PC-3 (cell line): ENCODE data around the gene SSUH2. TPM values are rescaled to one million over a fixed set of nuclear protein-coding genes. Genes with fewer than 3 reads are reported as not detected.

ENCODE experiments used
- ATAC-seq: fragments of 200-7000 bp; cut with Tn5 transposase; 2 replicates; pipeline ENCODE4 v1.9.1; 2020; ENCODE audit warnings: mild to moderate bottlenecking, moderate library complexity
- BruUV-seq: library from RNA; stranded (reverse); fragments of 400-500 nt; replicated peaks from 2 replicates; lab custom pipeline; 2021; lab: Mats Ljungman, UMichigan
- CTCF ChIA-PET: fragments of 300-600 bp; sonication (Branson Sonifier 250); formaldehyde crosslinking; loops from one replicate; lab custom pipeline; 2022; ENCODE audit warnings: antibody characterized with exemption; lab: Charles Lee
- POLR2A ChIA-PET: fragments of 300-600 bp; sonication (Branson Sonifier 250); formaldehyde crosslinking; loops from one replicate; lab custom pipeline; 2022; ENCODE audit warnings: antibody characterized with exemption; ENCODE audit not compliant: unreplicated experiment; lab: Charles Lee
- DNase-seq: peaks from one replicate; pipeline ENCODE4 v3.0.0-alpha.2; 2015
- H2AFZ ChIP-seq: fragments of 300-600 bp; sonication (generic); 2 replicates; pipeline ENCODE4 v1.6.0; 2016; ENCODE audit warnings: antibody characterized with exemption, low read length
- H3F3A ChIP-seq: fragments of 300-600 bp; sonication (generic); one replicate; pipeline ENCODE4 v1.6.0; 2017; ENCODE audit warnings: antibody characterized with exemption, low read length, control low read depth, mild to moderate bottlenecking; ENCODE audit not compliant: unreplicated experiment
- H3K27ac ChIP-seq: fragments of 300-600 bp; sonication (generic); 2 replicates; pipeline ENCODE4 v1.5.1; 2016; ENCODE audit warnings: mild to moderate bottlenecking, low read length
- H3K27me3 ChIP-seq: fragments of 300-600 bp; sonication (generic); 2 replicates; pipeline ENCODE4 v1.6.1; 2016; ENCODE audit warnings: low read length, mixed read lengths
- H3K36me3 ChIP-seq: fragments of 300-600 bp; sonication (generic); 2 replicates; pipeline ENCODE4 v1.6.1; 2016; ENCODE audit warnings: low read depth, mixed run types, low read length, mixed read lengths
- H3K4me1 ChIP-seq: fragments of 300-600 bp; sonication (generic); 2 replicates; pipeline ENCODE4 v1.5.1; 2016; ENCODE audit warnings: low read length; ENCODE audit not compliant: insufficient read depth
- H3K4me2 ChIP-seq: fragments of 300-600 bp; sonication (generic); 2 replicates; pipeline ENCODE4 v1.6.0; 2016; ENCODE audit warnings: low read length
- H3K4me3 ChIP-seq: fragments of 300-600 bp; sonication (generic); 2 replicates; pipeline ENCODE4 v1.5.1; 2016; ENCODE audit warnings: mild to moderate bottlenecking, low read length, mixed read lengths
- H3K79me2 ChIP-seq: fragments of 300-600 bp; sonication (generic); 2 replicates; pipeline ENCODE4 v1.6.1; 2017; ENCODE audit warnings: low read length, mixed read lengths
- H3K9ac ChIP-seq: fragments of 300-600 bp; sonication (generic); 2 replicates; pipeline ENCODE4 v1.6.0; 2016; ENCODE audit warnings: mild to moderate bottlenecking, low read length
- H3K9me2 ChIP-seq: fragments of 300-600 bp; sonication (generic); replicated peaks from 2 replicates; pipeline ENCODE4 v1.6.1; 2016; ENCODE audit warnings: mixed run types, low read length, mixed read lengths
- H3K9me3 ChIP-seq: fragments of 300-600 bp; sonication (generic); 2 replicates; pipeline ENCODE4 v1.6.1; 2016; ENCODE audit warnings: low read length, mixed read lengths
- H4K20me1 ChIP-seq: fragments of 300-600 bp; sonication (generic); 2 replicates; pipeline ENCODE4 v1.6.1; 2016; ENCODE audit warnings: low read length, mixed read lengths
- CTCF ChIP-seq: fragments of 300-600 bp; sonication (generic); conservative IDR thresholded peaks from 2 replicates; pipeline ENCODE4 v1.5.1; 2017; ENCODE audit warnings: antibody characterized with exemption, low read depth, mild to moderate bottlenecking, low read length
- EZH2 ChIP-seq: fragments of 300-600 bp; sonication (generic); IDR thresholded peaks from one replicate; pipeline ENCODE4 v1.6.1; 2017; ENCODE audit warnings: antibody characterized with exemption, mild to moderate bottlenecking, low read length; ENCODE audit not compliant: unreplicated experiment
- EZH2phosphoT487 ChIP-seq: fragments of 300-600 bp; sonication (generic); IDR thresholded peaks from 2 replicates; pipeline ENCODE4 v1.6.1; 2018; ENCODE audit warnings: mild to moderate bottlenecking, antibody characterized with exemption, low read length, borderline replicate concordance
- intact Hi-C: fragments of 100-400 bp; cut with micrococcal nuclease; formaldehyde crosslinking; loops from 2 replicates; pipeline ENCODE4 v1.9.0; 2023
- total RNA-seq: library from RNA; depleted of rRNA; stranded (reverse); fragments of >200 nt; gene quantifications from 2 replicates; pipeline ENCODE4 v1.2.3, GENCODE V29; 2014

Gene SSUH2
- total RNA-seq, 1 experiment from 2014 or later = 0.44 TPM

- intact Hi-C loops = loop anchor here (2.0 to 10.0 kb wide), 2 partner anchors 242 to 404 kb away; no protein-coding TSS in a partner anchor
- POLR2A ChIA-PET = interaction anchor here (0.6 kb wide), 1 partner anchor 25 kb away, joined by 5 read pairs; no protein-coding TSS in a partner anchor
- no peak for TF ChIP-seq CTCF
- no peak for TF ChIP-seq EZH2
- no peak for TF ChIP-seq EZH2phosphoT487
Measured at GRCh38 chr3:8662594-8662993, 18.0 kb upstream of the SSUH2 start.

GRCh38 chr3:8660175-8661118 is 15.8 kb upstream of the SSUH2 start:
- no peak for TF ChIP-seq CTCF
- TF ChIP-seq EZH2phosphoT487 = no peak
- TF ChIP-seq EZH2 = no peak
- CTCF ChIA-PET = interaction anchor here (0.7 kb wide), 1 partner anchor 15 kb away, joined by 3 read pairs; no protein-coding TSS in a partner anchor
- no peak overlapping the region for H3K4me2 ChIP-seq
- intact Hi-C loops = loop anchor here (10.0 kb wide), 1 partner anchor 244 kb away; no protein-coding TSS in a partner anchor
- no peak overlapping the region for H2AFZ ChIP-seq
- H3K36me3 ChIP-seq = no peaks in the 10 kb centered on the region
- BruUV-seq = no TSS peak
- no peaks in the 10 kb centered on the region for H3K9me3 ChIP-seq
- no peak overlapping the region for H3K9ac ChIP-seq
- no peaks in the 10 kb centered on the region for H3K9me2 ChIP-seq
- H3K79me2 ChIP-seq = no peaks in the 10 kb centered on the region
- DNase-seq = no peak
- H3K4me1 ChIP-seq = peaks cover 16% of the 10 kb centered on the region
- H3K27me3 ChIP-seq = no peaks in the 10 kb centered on the region
- ATAC-seq = no peak
- H3K4me3 ChIP-seq = no peak overlapping the region
- H3F3A ChIP-seq = no peaks in the 10 kb centered on the region
- H4K20me1 ChIP-seq = no peaks in the 10 kb centered on the region
- H3K27ac ChIP-seq = no peak overlapping the region
- POLR2A ChIA-PET = no interaction called here

More at GRCh38 chr3:8662594-8662993, 18.0 kb upstream of the SSUH2 start:
- ATAC-seq = no peak
- Histone ChIP-seq H3K36me3 (no peaks in the 10 kb centered on the region), H2AFZ (no peak overlapping the region), H3K9ac (no peak overlapping the region), H3K4me1 (peaks cover 14% of the 10 kb centered on the region), H3K9me2 (no peaks in the 10 kb centered on the region), H3K4me2 (no peak overlapping the region), H3K9me3 (no peaks in the 10 kb centered on the region), H3F3A (no peaks in the 10 kb centered on the region), H3K4me3 (no peak overlapping the region), H3K79me2 (no peaks in the 10 kb centered on the region), H4K20me1 (no peaks in the 10 kb centered on the region), H3K27me3 (no peaks in the 10 kb centered on the region), H3K27ac (no peak overlapping the region)
- CTCF ChIA-PET = interaction anchor here (1.0 to 1.4 kb wide), 2 partner anchors 30 to 79 kb away, joined by 3 to 7 read pairs; no protein-coding TSS in a partner anchor
- DNase-seq = no peak
- BruUV-seq = no TSS peak
